ENCODE results near the gene SPATA6L.

SPATA6L gene

GRCh38 chr9:4596165-4596922 is 69.9 kb downstream of the SPATA6L start:
- Mint-ChIP-seq H3K27ac (no peak overlapping the region), H3K36me3 (no peaks in the 10 kb centered on the region), H3K4me3 (no peak overlapping the region), H3K9me3 (peaks cover 0 to 2% of the 10 kb centered on the region in 2 donors), H3K27me3 (peaks cover 24 to 27% of the 10 kb centered on the region in 2 donors), H3K4me1 (no peaks in the 10 kb centered on the region)
- ATAC-seq (replicated peaks) (peak; percentile 25 to 57), DNase-seq (no peak)

- ATAC-seq (replicated peaks) (no peak), DNase-seq (no peak)
- H3K4me1 Mint-ChIP-seq = no peaks in the 10 kb centered on the region
- peaks cover 0 to 2% of the 10 kb centered on the region in 2 donors for H3K9me3 Mint-ChIP-seq
- peaks cover 10 to 20% of the 10 kb centered on the region in 2 donors for H3K27me3 Mint-ChIP-seq
- H3K4me3 Mint-ChIP-seq = no peak overlapping the region
- no peaks in the 10 kb centered on the region for H3K36me3 Mint-ChIP-seq
- no peak overlapping the region for H3K27ac Mint-ChIP-seq
These were observed 71.3 kb downstream of the SPATA6L start for GRCh38 chr9:4594994-4595393.

DNA sequence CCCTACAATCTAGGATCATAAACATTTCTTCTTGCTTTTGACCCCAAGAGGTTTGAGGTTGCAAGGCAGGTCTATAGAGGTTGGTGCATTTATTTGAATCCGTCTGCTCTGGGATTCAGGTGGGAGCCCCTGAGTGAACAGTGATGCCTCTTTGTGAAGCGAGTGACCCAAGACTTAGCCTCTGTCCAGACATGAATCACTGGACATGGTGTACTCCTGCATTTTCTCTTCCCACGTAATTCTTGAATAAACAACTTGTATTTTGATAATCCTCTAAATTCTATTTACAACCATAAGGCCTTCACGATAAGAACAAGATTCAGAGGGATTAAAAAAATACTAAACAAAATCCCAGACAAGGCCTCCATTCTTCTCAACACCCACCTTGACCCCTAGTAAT is 71.7 kb downstream of the SPATA6L start:
- H3K27ac Mint-ChIP-seq = no peak overlapping the region
- H3K9me3 Mint-ChIP-seq = no peaks in the 10 kb centered on the region
- H3K4me3 Mint-ChIP-seq = no peak overlapping the region
- DNase-seq = no peak
- peaks cover 9 to 19% of the 10 kb centered on the region in 2 donors for H3K27me3 Mint-ChIP-seq
- no peak for ATAC-seq (replicated peaks)
- no peaks in the 10 kb centered on the region for H3K4me1 Mint-ChIP-seq
- H3K36me3 Mint-ChIP-seq = no peaks in the 10 kb centered on the region

- no peaks in the 10 kb centered on the region for H3K36me3 Mint-ChIP-seq
- no peaks in the 10 kb centered on the region for H3K4me1 Mint-ChIP-seq
- ATAC-seq (replicated peaks) = no peak
- H3K27ac Mint-ChIP-seq = no peak overlapping the region
- DNase-seq = no peak
- no peaks in the 10 kb centered on the region for H3K9me3 Mint-ChIP-seq
- H3K27me3 Mint-ChIP-seq = peaks cover 14 to 19% of the 10 kb centered on the region in 2 donors
- no peak overlapping the region for H3K4me3 Mint-ChIP-seq
These were observed 73.4 kb downstream of the SPATA6L start for GRCh38 chr9:4592886-4593285.

DNA sequence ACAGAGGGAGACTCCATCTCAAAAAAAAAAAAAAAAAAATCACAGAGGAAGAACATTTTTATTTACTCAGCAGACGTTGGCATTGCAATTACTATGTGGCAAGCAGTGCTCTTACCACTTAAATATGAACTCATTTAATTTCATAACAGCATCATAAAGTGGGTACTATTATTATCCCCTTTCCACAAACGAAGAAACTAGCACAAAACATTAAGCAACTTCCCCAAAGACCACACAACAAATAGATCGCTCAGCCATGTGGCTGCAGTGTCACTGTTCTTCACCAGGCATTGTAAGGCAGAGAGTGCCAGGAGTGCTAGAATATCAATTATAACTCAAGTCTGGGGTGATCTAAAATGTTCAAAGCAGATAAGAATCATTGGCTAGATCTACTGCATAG is 74.0 kb downstream of the SPATA6L start:
- Mint-ChIP-seq H3K27ac (no peak overlapping the region), H3K4me1 (no peaks in the 10 kb centered on the region), H3K27me3 (peaks cover 19 to 20% of the 10 kb centered on the region in 2 donors), H3K9me3 (no peaks in the 10 kb centered on the region), H3K36me3 (no peaks in the 10 kb centered on the region), H3K4me3 (no peak overlapping the region)
- no peak for ATAC-seq (replicated peaks)
- DNase-seq = no peak

DNA sequence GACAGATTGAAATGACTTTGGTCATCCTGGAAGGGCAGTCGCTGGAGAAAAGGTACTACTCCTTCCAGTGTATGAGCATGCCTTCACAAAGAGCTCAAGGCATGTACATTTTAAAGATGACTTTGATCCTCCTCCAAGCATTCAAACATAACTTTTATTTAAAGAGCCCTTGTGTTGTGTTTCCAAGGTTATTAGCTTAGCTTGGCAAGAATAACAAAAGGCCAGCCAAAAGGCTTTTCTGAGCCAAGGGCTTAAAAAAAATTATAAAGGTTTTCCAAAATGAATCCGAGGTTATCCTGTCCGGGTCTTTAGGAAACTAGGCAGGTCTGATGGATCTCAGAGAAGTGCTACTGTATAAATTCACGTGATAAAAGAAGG is 75.2 kb downstream of the SPATA6L start:
- Mint-ChIP-seq H3K27me3 (peaks cover 19 to 20% of the 10 kb centered on the region in 2 donors), H3K9me3 (no peaks in the 10 kb centered on the region), H3K27ac (no peak overlapping the region), H3K4me1 (no peaks in the 10 kb centered on the region), H3K36me3 (no peaks in the 10 kb centered on the region), H3K4me3 (no peak overlapping the region)
- no peak for ATAC-seq (replicated peaks)
- no peak for DNase-seq

GRCh38 chr9:4590430-4591122 is 75.7 kb downstream of the SPATA6L start:
- Mint-ChIP-seq H3K36me3 (no peaks in the 10 kb centered on the region), H3K4me1 (no peaks in the 10 kb centered on the region), H3K27me3 (peaks cover 19 to 20% of the 10 kb centered on the region in 2 donors), H3K4me3 (no peak overlapping the region), H3K27ac (no peak overlapping the region), H3K9me3 (no peaks in the 10 kb centered on the region)
- DNase-seq (no peak), ATAC-seq (replicated peaks) (no peak)

DNA sequence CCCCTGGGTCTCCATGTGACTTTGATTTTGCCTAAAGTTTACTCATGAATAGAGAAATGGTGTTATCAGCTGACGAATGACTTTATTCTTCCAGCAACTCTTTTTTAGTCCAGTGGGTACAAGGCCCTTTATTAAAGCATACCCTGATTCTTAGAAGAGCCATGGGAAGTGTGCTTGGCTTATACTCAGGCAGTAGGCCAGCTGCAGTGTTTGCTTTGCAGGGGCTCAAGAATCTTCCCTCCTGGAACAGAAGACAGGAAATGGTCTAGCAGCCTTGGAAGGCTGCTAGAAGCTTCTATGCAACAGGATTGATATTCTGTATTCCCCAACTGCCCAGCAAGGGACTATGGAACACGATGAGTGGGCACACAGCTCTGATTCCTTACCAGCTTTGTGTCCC is 77.6 kb downstream of the SPATA6L start:
- no peaks in the 10 kb centered on the region for H3K36me3 Mint-ChIP-seq
- H3K27me3 Mint-ChIP-seq = peaks cover 5 to 27% of the 10 kb centered on the region in 2 donors
- no peaks in the 10 kb centered on the region for H3K9me3 Mint-ChIP-seq
- no peak overlapping the region for H3K27ac Mint-ChIP-seq
- DNase-seq = no peak
- H3K4me3 Mint-ChIP-seq = no peak overlapping the region
- ATAC-seq (replicated peaks) = no peak
- no peaks in the 10 kb centered on the region for H3K4me1 Mint-ChIP-seq

- ATAC-seq (replicated peaks) (no peak), DNase-seq (no peak)
- no peak overlapping the region for H3K27ac Mint-ChIP-seq
- no peaks in the 10 kb centered on the region for H3K4me1 Mint-ChIP-seq
- H3K4me3 Mint-ChIP-seq = no peak overlapping the region
- no peaks in the 10 kb centered on the region for H3K9me3 Mint-ChIP-seq
- H3K27me3 Mint-ChIP-seq = peaks cover 0 to 35% of the 10 kb centered on the region in 2 donors
- H3K36me3 Mint-ChIP-seq = no peaks in the 10 kb centered on the region
These were observed 81.1 kb downstream of the SPATA6L start for GRCh38 chr9:4585135-4585534.

DNA sequence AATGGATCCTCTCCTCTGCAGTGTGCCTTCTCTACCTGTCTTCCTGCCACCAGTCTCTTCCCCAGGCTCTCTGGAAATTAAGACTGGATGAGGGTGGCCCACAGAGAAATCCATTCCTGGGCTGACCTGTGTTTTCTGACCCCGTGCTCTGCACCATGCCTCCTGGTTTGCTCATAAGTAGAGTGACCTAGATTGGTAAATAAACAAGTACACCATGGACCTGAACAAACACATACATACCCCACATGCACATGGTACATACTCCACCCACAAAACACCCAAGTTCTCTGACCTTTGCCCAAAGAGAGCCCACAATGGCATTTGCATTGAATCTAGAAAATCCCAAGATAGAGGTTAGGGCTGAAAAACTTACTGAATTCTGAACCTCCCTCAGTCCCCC is 81.6 kb downstream of the SPATA6L start:
- Mint-ChIP-seq H3K4me3 (no peak overlapping the region), H3K27ac (no peak overlapping the region), H3K36me3 (no peaks in the 10 kb centered on the region), H3K27me3 (peaks cover 0 to 35% of the 10 kb centered on the region in 2 donors), H3K4me1 (no peaks in the 10 kb centered on the region), H3K9me3 (no peaks in the 10 kb centered on the region)
- DNase-seq (no peak), ATAC-seq (replicated peaks) (no peak)

- ATAC-seq (replicated peaks) (no peak), DNase-seq (no peak)
- no peak overlapping the region for H3K27ac Mint-ChIP-seq
- H3K9me3 Mint-ChIP-seq = no peaks in the 10 kb centered on the region
- H3K4me1 Mint-ChIP-seq = no peaks in the 10 kb centered on the region
- no peaks in the 10 kb centered on the region for H3K36me3 Mint-ChIP-seq
- H3K4me3 Mint-ChIP-seq = no peak overlapping the region
- H3K27me3 Mint-ChIP-seq = peaks cover 4 to 34% of the 10 kb centered on the region in 2 donors
These were observed 83.3 kb downstream of the SPATA6L start for GRCh38 chr9:4583001-4583400.

GRCh38 chr9:4581861-4582565 is 84.3 kb downstream of the SPATA6L start:
- no peak overlapping the region for H3K4me3 Mint-ChIP-seq
- H3K27ac Mint-ChIP-seq = no peak overlapping the region
- DNase-seq = no peak
- H3K4me1 Mint-ChIP-seq = no peaks in the 10 kb centered on the region
- no peaks in the 10 kb centered on the region for H3K36me3 Mint-ChIP-seq
- peaks cover 9 to 29% of the 10 kb centered on the region in 2 donors for H3K27me3 Mint-ChIP-seq
- no peak for ATAC-seq (replicated peaks)
- no peaks in the 10 kb centered on the region for H3K9me3 Mint-ChIP-seq

DNA sequence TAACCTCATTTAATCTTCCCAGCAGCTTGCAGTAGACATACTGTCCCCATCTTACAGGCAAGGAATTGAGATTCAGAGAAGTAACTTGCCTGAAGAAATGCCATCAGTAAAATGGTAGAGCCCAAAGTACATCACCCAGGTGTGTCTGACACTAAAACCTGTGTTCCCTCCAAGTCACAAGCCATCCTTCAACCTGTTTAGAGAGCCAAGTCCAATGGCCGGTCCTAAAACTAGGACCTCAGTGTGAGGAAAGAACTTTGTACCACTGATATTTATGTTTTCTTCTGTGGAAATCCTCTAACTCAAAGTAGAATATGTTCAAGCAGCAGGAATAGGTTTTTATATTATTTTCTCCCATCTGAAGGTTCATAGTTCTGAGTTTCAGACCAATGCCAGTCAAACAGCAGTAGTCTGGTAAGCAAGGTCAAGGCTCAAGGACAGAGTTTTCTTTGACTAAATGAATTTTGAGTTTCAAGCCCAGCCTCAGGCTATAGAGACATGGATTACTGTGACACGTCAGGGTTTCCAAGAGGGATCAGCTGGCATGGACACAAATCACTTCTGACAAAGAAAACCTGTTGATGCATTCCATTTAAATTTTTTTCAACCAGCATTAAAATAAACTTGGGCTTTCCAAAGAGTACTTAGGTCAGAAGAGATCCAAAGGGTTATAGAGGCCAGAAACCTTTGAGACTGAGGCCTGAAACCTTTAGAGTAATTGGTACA is 85.1 kb downstream of the SPATA6L start:
- ATAC-seq (replicated peaks) (no peak), DNase-seq (no peak)
- no peaks in the 10 kb centered on the region for H3K9me3 Mint-ChIP-seq
- no peaks in the 10 kb centered on the region for H3K4me1 Mint-ChIP-seq
- no peaks in the 10 kb centered on the region for H3K36me3 Mint-ChIP-seq
- no peak overlapping the region for H3K27ac Mint-ChIP-seq
- no peak overlapping the region for H3K4me3 Mint-ChIP-seq
- peaks cover 11 to 32% of the 10 kb centered on the region in 2 donors for H3K27me3 Mint-ChIP-seq

DNA sequence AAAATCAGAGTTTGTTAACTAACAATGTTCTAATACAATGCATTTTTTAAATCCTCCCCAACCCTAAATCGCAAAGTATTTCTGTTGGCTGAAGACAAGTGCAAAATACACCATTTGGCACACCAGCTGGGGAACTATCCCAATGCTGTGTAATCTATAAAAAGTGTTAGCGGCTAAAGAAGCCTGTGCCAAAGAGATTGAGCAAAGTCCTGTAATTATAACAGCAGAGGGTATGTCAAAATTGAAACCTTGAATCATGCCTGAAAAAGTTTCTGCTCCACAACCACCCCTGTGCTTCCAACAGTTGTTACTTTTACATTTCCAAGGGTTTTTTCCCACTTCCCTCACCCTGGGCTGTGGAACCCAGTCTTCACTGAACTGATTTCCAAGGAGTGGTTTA is 87.3 kb downstream of the SPATA6L start:
- Mint-ChIP-seq H3K27me3 (peaks cover 11 to 28% of the 10 kb centered on the region in 2 donors), H3K36me3 (no peaks in the 10 kb centered on the region), H3K4me1 (no peaks in the 10 kb centered on the region), H3K4me3 (no peak overlapping the region), H3K27ac (no peak overlapping the region), H3K9me3 (no peaks in the 10 kb centered on the region)
- ATAC-seq (replicated peaks) (no peak), DNase-seq (no peak)

All from stimulated activated naive B cell treated with anti-CD40 and anti-IgM and Interleukin-4, amounts not matched to agents 10 μg/mL and 1 μg/mL and 100 μg/mL, for 72 hours (primary cell).